K562 (cell line): ENCODE measurements around the gene FASTKD2. TPM values are rescaled to one million over a fixed set of nuclear protein-coding genes. Genes with fewer than 3 reads are reported as not detected.

ENCODE experiments used
- ATAC-seq: fragments of 200-7000 bp; cut with Tn5 transposase; 3 replicates; pipeline ENCODE4 v1.9.1; 2020; ENCODE audit warnings: moderate library complexity
- BruUV-seq: library from RNA; stranded (reverse); fragments of 400-500 nt; replicated peaks from 2 replicates; lab custom pipeline; 2021; lab: Mats Ljungman, UMichigan
- CTCF ChIA-PET: fragments of 300-600 bp; formaldehyde crosslinking; extraction: SDS; loops from one replicate; lab custom pipeline; 2021; ENCODE audit warnings: low intra/inter-chr PET ratio; lab: Yijun Ruan, JAX
- POLR2A ChIA-PET: fragments of 300-600, 350-650 bp; sonication (Branson Sonifier 250); formaldehyde crosslinking; extraction: SDS; loops from one replicate; lab custom pipeline; 2021; ENCODE audit warnings: antibody characterized with exemption, inconsistent platforms; lab: Yijun Ruan, JAX
- DNase-seq, 4 experiments: peaks; one replicate each; pipeline versions ENCODE4 v3.0.0 to v3.0.0-alpha.2; 2011 to 2018; ENCODE audit warnings: low spot score in 3 of 4, mixed read lengths in 3 of 4; ENCODE audit errors: extremely low read depth in 1 of 4
- FAIRE-seq: peaks from 2 replicates; lab custom pipeline; 2011; peaks lifted over from hg19 to GRCh38; lab: Jason Lieb, UNC
- H2AFZ ChIP-seq: 2 replicates; pipeline ENCODE4 v1.6.0; 2011; ENCODE audit warnings: low read depth, low read length, control low read depth, inconsistent platforms
- H3K27ac ChIP-seq: fragments of 200-600 bp; 3 replicates; pipeline ENCODE4 v1.8.0; 2011; ENCODE audit warnings: low read depth, mild to moderate bottlenecking, control low read depth, inconsistent platforms, low read length, moderate library complexity, mixed read lengths; ENCODE audit errors: extremely low read depth
- H3K27me3 ChIP-seq, 2 experiments: fragments of 300-600 bp in 1 of 2; 2 replicates in 1 of 2; 3 replicates in 1 of 2; pipeline versions ENCODE4 v1.6.0 to v1.8.0; 2011; ENCODE audit warnings: inconsistent platforms in 2 of 2, low read length in 2 of 2, mild to moderate bottlenecking in 1 of 2, mixed read lengths in 1 of 2, moderate library complexity in 1 of 2; ENCODE audit not compliant: control insufficient read depth in 2 of 2, insufficient read depth in 2 of 2
- H3K36me3 ChIP-seq: fragments of 300-600 bp; 3 replicates; pipeline ENCODE4 v1.8.0; 2011; ENCODE audit warnings: mild to moderate bottlenecking, low read length, inconsistent platforms; ENCODE audit not compliant: control insufficient read depth, insufficient read depth
- H3K4me1 ChIP-seq, 2 experiments: fragments of 200-600 bp in 1 of 2; replicated peaks in 1 of 2; 2 replicates in 1 of 2; 3 replicates in 1 of 2; pipeline versions ENCODE4 v1.5.1 to v1.8.0; 2011; ENCODE audit warnings: inconsistent platforms in 2 of 2, low read length in 2 of 2, mild to moderate bottlenecking in 1 of 2, mixed read lengths in 1 of 2, moderate library complexity in 1 of 2; ENCODE audit not compliant: control insufficient read depth in 2 of 2, insufficient read depth in 2 of 2
- H3K4me2 ChIP-seq: 2 replicates; pipeline ENCODE4 v1.6.1; 2011; ENCODE audit warnings: low read length, control low read depth, inconsistent platforms, mixed read lengths; ENCODE audit not compliant: insufficient read depth
- H3K4me3 ChIP-seq: fragments of 200-600 bp; sonication (generic), shearing (Covaris generic); 2 replicates; pipeline ENCODE4 v1.5.1; 2016; ENCODE audit warnings: control low read depth, inconsistent platforms
- H3K79me2 ChIP-seq: fragments of 200-600 bp; 3 replicates; pipeline ENCODE4 v1.8.0; 2011; ENCODE audit warnings: low read length, inconsistent platforms; ENCODE audit not compliant: control insufficient read depth, insufficient read depth
- H3K9ac ChIP-seq, 2 experiments: 2 replicates each; pipeline versions ENCODE4 v1.6.0 to v1.6.1; 2011; ENCODE audit warnings: low read depth in 2 of 2, low read length in 2 of 2, control low read depth in 1 of 2, inconsistent platforms in 1 of 2, mild to moderate bottlenecking in 1 of 2, mixed read lengths in 1 of 2; ENCODE audit not compliant: insufficient read depth in 1 of 2
- H3K9me1 ChIP-seq: one replicate; pipeline ENCODE4 v1.6.0; 2011; ENCODE audit warnings: inconsistent platforms, mild to moderate bottlenecking, low read length, moderate library complexity; ENCODE audit not compliant: control insufficient read depth, insufficient read depth
- H3K9me3 ChIP-seq: replicated peaks from 2 replicates; pipeline ENCODE4 v1.5.1; 2011; ENCODE audit warnings: low read depth, low read length, inconsistent platforms; ENCODE audit not compliant: control insufficient read depth, insufficient read depth
- H4K20me1 ChIP-seq: replicated peaks from 2 replicates; pipeline ENCODE4 v1.6.1; 2011; ENCODE audit warnings: low read length, inconsistent platforms, mixed read lengths; ENCODE audit not compliant: control insufficient read depth, insufficient read depth
- CREBBP ChIP-seq: IDR thresholded peaks from one replicate; pipeline ENCODE4 v1.6.1; 2012; ENCODE audit warnings: low read depth, mild to moderate bottlenecking, control low read depth, inconsistent platforms, low read length
- GABPB2 ChIP-seq: fragments of 250-450 bp; sonication (Bioruptor Pico); conservative IDR thresholded peaks from 2 replicates; pipeline ENCODE4 v1.5.1; 2021; ENCODE audit warnings: mild to moderate bottlenecking
- POLR2AphosphoS2 ChIP-seq: IDR thresholded peaks from 2 replicates; pipeline ENCODE4 v1.6.1; 2012; ENCODE audit warnings: low read length, improper control_type of control experiment
- POLR2AphosphoS5 ChIP-seq: IDR thresholded peaks from 2 replicates; pipeline ENCODE4 v1.6.1; 2011; ENCODE audit warnings: mild to moderate bottlenecking, low read depth, low read length, moderate library complexity; ENCODE audit not compliant: control insufficient read depth, insufficient read depth
- RFX5 ChIP-seq: IDR thresholded peaks from 2 replicates; pipeline ENCODE4 v1.6.1; 2011; ENCODE audit warnings: low read depth, mild to moderate bottlenecking, improper control_type of control experiment, low read length
- WHSC1 ChIP-seq: IDR thresholded peaks from one replicate; pipeline ENCODE4 v1.6.1; 2012; ENCODE audit warnings: low read length, control low read depth, inconsistent platforms
- ZNF12 ChIP-seq: sonication (generic); formaldehyde crosslinking; IDR thresholded peaks from 2 replicates; pipeline ENCODE4 v1.4.0; 2020; ENCODE audit warnings: mild to moderate bottlenecking, missing genetic modification reagents
- WGBS: fragments of 100-300 bp; shearing (Covaris generic); methylation state at CpG from one replicate; pipeline ENCODE4 v1.1.6; 2016; ENCODE audit warnings: low coverage, mixed read lengths; ENCODE audit not compliant: insufficient coverage; ENCODE audit errors: missing lambda C conversion rate; 5-methylcytosine and 5-hydroxymethylcytosine counted together
- in situ Hi-C: fragments of 300-500 bp; cut with MboI; formaldehyde crosslinking; loops from 4 replicates; pipeline ENCODE4 v1.15.0; 2018; ENCODE audit warnings: inconsistent platforms, mixed read lengths
- intact Hi-C: fragments of 100-400 bp; cut with micrococcal nuclease; formaldehyde crosslinking; loops from 2 replicates; pipeline ENCODE4 v1.14.2; 2022
- microRNA-seq: library from miRNA; unstranded; fragments of <30 nt; microRNA quantifications from one replicate; pipeline ENCODE4, GENCODE V29; 2018; ENCODE audit warnings: borderline microRNAs expressed
- polyA plus RNA-seq, 8 experiments: library from polyadenylated mRNA; depleted of rRNA in 4 of 8; stranded (reverse) in 5 of 8; unstranded in 3 of 8; fragments of >200 nt; fragmentation: Nextera tagmentation in 2 of 8; fragmentation: Illumina TruSeq in 1 of 8; extraction: Ambion mirVana in 2 of 8; extraction: Trizol in 1 of 8; gene quantifications; 2 replicates each; pipeline versions ENCODE4 v1.2.1 to v1.2.3, GENCODE V29; 2011 to 2014; ENCODE audit warnings: inconsistent platforms in 1 of 8, missing spikeins in 1 of 8
- small RNA-seq: library from RNA; depleted of rRNA; stranded (forward); fragments of <200 nt; gene quantifications from one replicate; pipeline ENCODE3, GENCODE V24; 2014
- total RNA-seq, 7 experiments: library from RNA; depleted of rRNA in 6 of 7; stranded (reverse); fragments of >200 nt in 6 of 7; fragmentation: Illumina TruSeq in 2 of 7; extraction: Trizol in 2 of 7; gene quantifications; 2 replicates each; pipeline versions ENCODE4 v1.2.1 to v1.2.3, GENCODE V29; 2011 to 2021; ENCODE audit warnings: low replicate concordance in 1 of 7

FASTKD2 gene
- total and polyA plus RNA-seq, 9 of the 15 experiments (the other 6 are each of a cell fraction or from before 2014, with no cell fraction given): 20.8 to 90.6 (median 39.1) TPM

DNA sequence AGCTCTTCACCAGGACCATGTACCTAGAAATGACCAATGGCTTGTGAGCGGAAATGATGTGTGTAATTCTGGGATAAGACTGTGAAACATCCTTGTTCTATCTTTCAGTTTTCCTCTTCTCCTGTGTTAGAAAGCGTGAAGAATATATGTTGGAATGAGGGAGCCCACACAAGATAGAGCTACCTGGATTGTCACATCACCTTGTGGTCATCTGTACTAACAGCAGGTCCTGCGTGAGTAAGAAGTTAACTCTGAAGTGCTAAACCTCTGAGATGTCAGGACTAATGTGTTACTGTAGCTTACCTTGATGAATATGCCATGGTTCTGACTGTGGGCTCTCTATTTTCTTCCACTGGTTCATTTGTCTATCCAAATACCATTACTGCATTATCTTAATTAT, 75.6 kb downstream of the FASTKD2 start:
- H4K20me1 ChIP-seq: no peaks in the 10 kb centered on the region
- POLR2A ChIA-PET: no interaction called here
- BruUV-seq: no TSS peak
- no peak overlapping the region for H3K27ac ChIP-seq
- no peaks in the 10 kb centered on the region for H3K4me1 ChIP-seq
- ATAC-seq (no peak), FAIRE-seq (no peak), DNase-seq (no peak)
- TF ChIP-seq WHSC1: no peak
- no peak for TF ChIP-seq ZNF12 (CRISPR knock-in tag)
- no peak for TF ChIP-seq RFX5
- TF ChIP-seq POLR2AphosphoS2: no peak
- TF ChIP-seq GABPB2: no peak
- TF ChIP-seq CREBBP: no peak
- TF ChIP-seq POLR2AphosphoS5: no peak
- no peak overlapping the region for H3K4me2 ChIP-seq
- no peak overlapping the region for H2AFZ ChIP-seq
- WGBS: 0% methylated on average over 3 of the region's 3 CpGs
- H3K9ac ChIP-seq: no peak overlapping the region
- H3K9me1 ChIP-seq: no peaks in the 10 kb centered on the region
- no peak overlapping the region for H3K4me3 ChIP-seq
- H3K9me3 ChIP-seq: no peaks in the 10 kb centered on the region
- H3K27me3 ChIP-seq: no peaks in the 10 kb centered on the region
- H3K36me3 ChIP-seq: no peaks in the 10 kb centered on the region
- CTCF ChIA-PET: no interaction called here
- H3K79me2 ChIP-seq: no peaks in the 10 kb centered on the region
- intact Hi-C loops: no loop called here
- in situ Hi-C loops: no loop called here

Small RNAs within 50 kb of the gene (microRNA-seq; reads per million reads assigned to microRNA genes)
- not detected for gene MIR3130-1
- gene MIR3130-2: not detected

Small RNAs within 50 kb of the gene (small RNA-seq; reads per million reads assigned to genes)
- gene MIR3130-2: 0.18 reads per million

Other genes starting within 250 kb of the FASTKD2 start
- gene FAM237A, start 123.1 kb upstream of the FASTKD2 start, total RNA-seq (2014; rRNA removed): not detected in 2 replicates
- gene FAM237A, start 123.1 kb upstream of the FASTKD2 start, total RNA-seq (2014; rRNA removed; fragmentation: Illumina TruSeq; extraction: Trizol): not detected in 2 replicates
- gene FAM237A, start 123.1 kb upstream of the FASTKD2 start, total RNA-seq (2015; rRNA removed; fragmentation: Illumina TruSeq; extraction: Trizol): not detected in 2 replicates
- gene FAM237A, start 123.1 kb upstream of the FASTKD2 start, total RNA-seq (2021): not detected in 2 replicates
- gene FAM237A, start 123.1 kb upstream of the FASTKD2 start, polyA plus RNA-seq (2011; rRNA removed): not detected in 2 replicates
- not detected in 2 replicates for gene FAM237A, start 123.1 kb upstream of the FASTKD2 start, polyA plus RNA-seq (2014; fragmentation: Illumina TruSeq; extraction: Trizol)
- gene FAM237A, start 123.1 kb upstream of the FASTKD2 start, polyA plus RNA-seq (2014; fragmentation: Nextera tagmentation; extraction: Ambion mirVana): not detected
- not detected in 2 replicates for gene FAM237A, start 123.1 kb upstream of the FASTKD2 start, polyA plus RNA-seq (2014; rRNA removed)
- not detected in 2 replicates for gene DYTN, start 47.2 kb upstream of the FASTKD2 start, total RNA-seq (2014; rRNA removed)
- gene DYTN, start 47.2 kb upstream of the FASTKD2 start, total RNA-seq (2014; rRNA removed; fragmentation: Illumina TruSeq; extraction: Trizol): not detected in 2 replicates
- not detected in 2 replicates for gene DYTN, start 47.2 kb upstream of the FASTKD2 start, total RNA-seq (2015; rRNA removed; fragmentation: Illumina TruSeq; extraction: Trizol)
- not detected in 2 replicates for gene DYTN, start 47.2 kb upstream of the FASTKD2 start, total RNA-seq (2021)
- not detected in 2 replicates for gene DYTN, start 47.2 kb upstream of the FASTKD2 start, polyA plus RNA-seq (2011; rRNA removed)
- gene DYTN, start 47.2 kb upstream of the FASTKD2 start, polyA plus RNA-seq (2014; fragmentation: Illumina TruSeq; extraction: Trizol): not detected in 2 replicates
- gene DYTN, start 47.2 kb upstream of the FASTKD2 start, polyA plus RNA-seq (2014; fragmentation: Nextera tagmentation; extraction: Ambion mirVana): not detected
- not detected in 2 replicates for gene DYTN, start 47.2 kb upstream of the FASTKD2 start, polyA plus RNA-seq (2014; rRNA removed)
- gene MDH1B, start 278 bp upstream of the FASTKD2 start, total RNA-seq (2014; rRNA removed): 0.08 TPM in 1 of 2 replicates, not detected in the other
- gene MDH1B, start 278 bp upstream of the FASTKD2 start, total RNA-seq (2014; rRNA removed; fragmentation: Illumina TruSeq; extraction: Trizol): 0.15 TPM in 1 of 2 replicates, not detected in the other
- 0.08 TPM in 1 of 2 replicates, not detected in the other for gene MDH1B, start 278 bp upstream of the FASTKD2 start, total RNA-seq (2015; rRNA removed; fragmentation: Illumina TruSeq; extraction: Trizol)
- gene MDH1B, start 278 bp upstream of the FASTKD2 start, total RNA-seq (2021): 0.07 TPM in 1 of 2 replicates, not detected in the other
- gene MDH1B, start 278 bp upstream of the FASTKD2 start, polyA plus RNA-seq (2011; rRNA removed): 0.06 and 0.08 TPM in 2 replicates
- 0.14 TPM in 1 of 2 replicates, not detected in the other for gene MDH1B, start 278 bp upstream of the FASTKD2 start, polyA plus RNA-seq (2014; fragmentation: Illumina TruSeq; extraction: Trizol)
- gene MDH1B, start 278 bp upstream of the FASTKD2 start, polyA plus RNA-seq (2014; fragmentation: Nextera tagmentation; extraction: Ambion mirVana): under 1 TPM in 1 of 2 experiments, not detected in 1; 0.14 TPM
- 0.16 TPM in 1 of 2 replicates, not detected in the other for gene MDH1B, start 278 bp upstream of the FASTKD2 start, polyA plus RNA-seq (2014; rRNA removed)
- gene CPO, start 173.9 kb downstream of the FASTKD2 start, total RNA-seq (2014; rRNA removed): not detected in 2 replicates
- not detected in 2 replicates for gene CPO, start 173.9 kb downstream of the FASTKD2 start, total RNA-seq (2014; rRNA removed; fragmentation: Illumina TruSeq; extraction: Trizol)
- not detected in 2 replicates for gene CPO, start 173.9 kb downstream of the FASTKD2 start, total RNA-seq (2015; rRNA removed; fragmentation: Illumina TruSeq; extraction: Trizol)
- not detected in 2 replicates for gene CPO, start 173.9 kb downstream of the FASTKD2 start, total RNA-seq (2021)
- gene CPO, start 173.9 kb downstream of the FASTKD2 start, polyA plus RNA-seq (2011; rRNA removed): not detected in 2 replicates
- not detected in 2 replicates for gene CPO, start 173.9 kb downstream of the FASTKD2 start, polyA plus RNA-seq (2014; fragmentation: Illumina TruSeq; extraction: Trizol)
- gene CPO, start 173.9 kb downstream of the FASTKD2 start, polyA plus RNA-seq (2014; fragmentation: Nextera tagmentation; extraction: Ambion mirVana): not detected
- gene CPO, start 173.9 kb downstream of the FASTKD2 start, polyA plus RNA-seq (2014; rRNA removed): not detected in 2 replicates